Measurements from ENCODE around the gene PDE4B. TPM values are rescaled to one million over a fixed set of nuclear protein-coding genes. Genes with fewer than 3 reads are reported as not detected.

The PDE4B gene
- total and polyA plus RNA-seq, 2 donors from 2014 or later, result 2.0 to 8.7 TPM

GRCh38 chr1:66374148-66374547, 581.5 kb downstream of the PDE4B start:
- Histone ChIP-seq H3K4me3 (ENCODE audit: low read length in 3 of 3) (no peak overlapping the region), H3K27ac (ENCODE audit: low read depth in 2 of 2, low read length in 2 of 2) (peak overlapping the region in 1 of 2 donors; percentile 10), H3K9ac (ENCODE audit: low read length in 3 of 3) (no peak overlapping the region), H3K36me3 (ENCODE audit: control insufficient read depth in 2 of 3, insufficient read depth in 3 of 3, low read length in 3 of 3) (peaks cover 0 to 6% (median 0%) of the 10 kb centered on the region in 3 donors), H3K4me1 (ENCODE audit: control insufficient read depth in 2 of 3, insufficient read depth in 2 of 3, low read depth in 1 of 3, low read length in 3 of 3) (peaks cover 0 to 10% (median 0%) of the 10 kb centered on the region in 3 donors), H3K27me3 (ENCODE audit: control insufficient read depth, insufficient read depth, low read length) (no peaks in the 10 kb centered on the region), H3K9me3 (ENCODE audit: control insufficient read depth in 2 of 3, insufficient read depth in 1 of 3, low read length in 3 of 3) (no peaks in the 10 kb centered on the region)
- no peak for FAIRE-seq
- intact Hi-C loops (cut with DNase I), result no loop called here
- TF ChIP-seq CTCF (IDR thresholded peaks at IDR 0.05; ENCODE audit: borderline replicate concordance, extremely low read depth, insufficient read depth), result no peak
- DNase-seq, result no peak

DNA sequence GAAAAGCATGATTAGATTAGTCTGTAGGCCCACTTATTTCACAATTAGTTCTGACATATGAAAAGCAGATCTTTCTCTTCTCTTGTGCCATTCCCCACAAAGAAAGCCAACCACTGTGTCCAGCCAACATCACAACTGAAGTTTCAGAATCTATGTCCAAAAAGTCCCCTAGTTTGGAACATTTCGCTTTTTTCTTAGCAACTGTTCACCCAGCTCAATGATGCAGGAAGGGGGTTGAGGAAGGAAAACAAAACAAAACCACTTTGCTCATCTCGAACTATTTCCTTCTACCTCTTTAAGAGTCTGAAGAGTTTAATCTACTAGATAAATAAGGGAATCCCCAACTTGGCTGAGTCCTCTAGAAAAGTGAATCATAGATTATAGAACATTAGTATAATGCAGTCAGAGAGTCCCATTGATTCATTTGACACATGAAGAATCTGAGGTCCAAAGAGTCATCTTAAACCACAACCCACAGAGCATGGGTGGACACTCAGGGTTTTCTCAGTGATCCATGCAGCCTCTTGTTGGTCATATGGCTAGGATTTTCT, 581.9 kb downstream of the PDE4B start:
- DNase-seq (no peak), FAIRE-seq (no peak)
- TF ChIP-seq CTCF (IDR thresholded peaks at IDR 0.05; ENCODE audit: borderline replicate concordance, extremely low read depth, insufficient read depth), result no peak
- Histone ChIP-seq H3K36me3 (ENCODE audit: control insufficient read depth in 2 of 3, insufficient read depth in 3 of 3, low read length in 3 of 3) (peaks cover 0 to 4% (median 0%) of the 10 kb centered on the region in 3 donors), H3K4me1 (ENCODE audit: control insufficient read depth in 2 of 3, insufficient read depth in 2 of 3, low read depth in 1 of 3, low read length in 3 of 3) (peaks cover 0 to 10% (median 0%) of the 10 kb centered on the region in 3 donors), H3K27ac (ENCODE audit: low read depth in 2 of 2, low read length in 2 of 2) (peak overlapping the region in 1 of 2 donors; percentile 10), H3K9ac (ENCODE audit: low read length in 3 of 3) (no peak overlapping the region), H3K4me3 (ENCODE audit: low read length in 3 of 3) (no peak overlapping the region), H3K9me3 (ENCODE audit: control insufficient read depth in 2 of 3, insufficient read depth in 1 of 3, low read length in 3 of 3) (no peaks in the 10 kb centered on the region), H3K27me3 (ENCODE audit: control insufficient read depth, insufficient read depth, low read length) (no peaks in the 10 kb centered on the region)
- intact Hi-C loops (cut with DNase I), result no loop called here

DNA sequence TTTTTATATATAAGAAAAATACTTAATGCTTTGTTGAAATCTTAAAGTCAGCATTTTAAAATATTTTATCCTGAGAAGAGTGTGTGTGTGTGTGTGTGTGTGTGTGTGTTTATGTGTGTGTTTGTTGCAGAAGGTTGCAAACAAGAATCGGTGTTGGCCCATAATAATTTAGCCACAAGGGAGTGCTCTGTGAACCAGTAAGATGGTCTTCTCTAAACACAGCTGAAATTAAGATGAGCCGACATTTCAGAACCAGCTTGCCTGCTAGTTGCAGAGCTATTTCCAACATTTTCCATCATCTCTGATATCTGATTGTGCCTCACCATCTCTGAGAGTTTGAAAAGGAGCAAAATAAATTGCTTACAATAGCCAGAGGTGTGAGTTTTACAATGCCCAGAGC, 582.4 kb downstream of the PDE4B start:
- no peaks in the 10 kb centered on the region for H3K27me3 ChIP-seq (ENCODE audit: control insufficient read depth, insufficient read depth, low read length)
- intact Hi-C loops (cut with DNase I), result no loop called here
- peaks cover 0 to 10% (median 0%) of the 10 kb centered on the region in 3 donors for H3K4me1 ChIP-seq (ENCODE audit: control insufficient read depth in 2 of 3, insufficient read depth in 2 of 3, low read depth in 1 of 3, low read length in 3 of 3)
- H3K36me3 ChIP-seq (ENCODE audit: control insufficient read depth in 2 of 3, insufficient read depth in 3 of 3, low read length in 3 of 3), result peaks cover 0 to 4% (median 0%) of the 10 kb centered on the region in 3 donors
- FAIRE-seq (no peak), DNase-seq (no peak)
- no peak for TF ChIP-seq CTCF (IDR thresholded peaks at IDR 0.05; ENCODE audit: borderline replicate concordance, extremely low read depth, insufficient read depth)
- no peak overlapping the region for H3K9ac ChIP-seq (ENCODE audit: low read length in 3 of 3)
- no peak overlapping the region for H3K27ac ChIP-seq (ENCODE audit: low read depth in 2 of 2, low read length in 2 of 2)
- H3K4me3 ChIP-seq (ENCODE audit: low read length in 3 of 3), result no peak overlapping the region
- H3K9me3 ChIP-seq (ENCODE audit: control insufficient read depth in 2 of 3, insufficient read depth in 1 of 3, low read length in 3 of 3), result no peaks in the 10 kb centered on the region

All from kidney (tissue), 14 donors.